Thyroid gland (tissue), 4 donors: ENCODE measurements around the gene FGF2. TPM values are rescaled to one million over a fixed set of nuclear protein-coding genes. Genes with fewer than 3 reads are reported as not detected.

ENCODE experiments used
- DNase-seq, 2 donors: peaks; one replicate each; pipeline ENCODE4 v3.0.0-alpha.2; 2019
- H3K27ac ChIP-seq, 3 donors: fragments of 200-600 bp; sonication (generic); 1 replicate in 2 of 3; 2 replicates in 1 of 3; pipeline ENCODE4 v1.5.1; 2016 to 2019; ENCODE audit warnings: mild to moderate bottlenecking in 1 of 3, moderate library complexity in 1 of 3
- H3K27me3 ChIP-seq: fragments of 200-600 bp; sonication (generic); one replicate; pipeline ENCODE4 v1.5.1; 2019
- H3K36me3 ChIP-seq, 2 donors: fragments of 200-600 bp; sonication (generic); one replicate each; pipeline ENCODE4 v1.5.1; 2016 to 2019
- H3K4me1 ChIP-seq, 2 donors: fragments of 200-600 bp; sonication (generic); one replicate each; pipeline ENCODE4 v1.5.1; 2017 to 2019
- H3K4me3 ChIP-seq, 3 donors: fragments of 200-600 bp; sonication (generic); replicated peaks in 1 of 3; 1 replicate in 2 of 3; 2 replicates in 1 of 3; pipeline ENCODE4 v1.5.1; 2016; ENCODE audit warnings: mild to moderate bottlenecking in 1 of 3
- H3K9me3 ChIP-seq: fragments of 200-600 bp; sonication (generic); one replicate; pipeline ENCODE4 v1.5.1; 2017
- POLR2A ChIP-seq, 2 donors: fragments of 450-650 bp; IDR thresholded peaks; one replicate each; pipeline ENCODE4 v1.6.1; 2017; ENCODE audit warnings: antibody characterized with exemption in 2 of 2, mild to moderate bottlenecking in 2 of 2, moderate library complexity in 1 of 2
- WGBS, 2 donors: methylation state at CpG; one replicate each; pipeline ENCODE4 v1.1.5; 2017; 5-methylcytosine and 5-hydroxymethylcytosine counted together
- intact Hi-C: fragments of 100-400 bp; cut with DNase I; formaldehyde crosslinking; loops from one replicate; pipeline ENCODE4 v1.15.1; 2023
- total RNA-seq, 4 donors: library from RNA; depleted of rRNA; stranded (reverse); fragments of >200 nt; gene quantifications; one replicate each; pipeline ENCODE4 v1.2.3, GENCODE V29; 2016
- TF ChIP-seq, protein P1 (sequence below), 6 experiments: fragments of 200-600 bp in 3 of 6; fragments of 450-650 bp in 3 of 6; sonication (generic) in 3 of 6; IDR thresholded peaks; one replicate each; pipeline ENCODE4 v1.5.1; 2016 to 2019; ENCODE audit warnings: antibody characterized with exemption in 6 of 6, mild to moderate bottlenecking in 2 of 6, inconsistent platforms in 1 of 6, moderate library complexity in 1 of 6

FGF2 gene
- total RNA-seq, 4 donors from 2014 or later: 3.0 to 8.9 (median 3.5) TPM

- H3K4me1 ChIP-seq: no peaks in the 10 kb centered on the region
- whole genome bisulfite sequencing, 2 donors: 79 to 90% methylated on average over 1 of the region's 1 CpG
- H3K36me3 ChIP-seq: no peaks in the 10 kb centered on the region
- H3K27me3 ChIP-seq: no peaks in the 10 kb centered on the region
- DNase-seq: no peak
- H3K9me3 ChIP-seq: no peaks in the 10 kb centered on the region
- H3K27ac ChIP-seq: no peak overlapping the region
- intact Hi-C loops: no loop called here
- TF ChIP-seq POLR2A (IDR thresholded peaks at IDR 0.05): no peak
- TF ChIP-seq, protein P1, sequence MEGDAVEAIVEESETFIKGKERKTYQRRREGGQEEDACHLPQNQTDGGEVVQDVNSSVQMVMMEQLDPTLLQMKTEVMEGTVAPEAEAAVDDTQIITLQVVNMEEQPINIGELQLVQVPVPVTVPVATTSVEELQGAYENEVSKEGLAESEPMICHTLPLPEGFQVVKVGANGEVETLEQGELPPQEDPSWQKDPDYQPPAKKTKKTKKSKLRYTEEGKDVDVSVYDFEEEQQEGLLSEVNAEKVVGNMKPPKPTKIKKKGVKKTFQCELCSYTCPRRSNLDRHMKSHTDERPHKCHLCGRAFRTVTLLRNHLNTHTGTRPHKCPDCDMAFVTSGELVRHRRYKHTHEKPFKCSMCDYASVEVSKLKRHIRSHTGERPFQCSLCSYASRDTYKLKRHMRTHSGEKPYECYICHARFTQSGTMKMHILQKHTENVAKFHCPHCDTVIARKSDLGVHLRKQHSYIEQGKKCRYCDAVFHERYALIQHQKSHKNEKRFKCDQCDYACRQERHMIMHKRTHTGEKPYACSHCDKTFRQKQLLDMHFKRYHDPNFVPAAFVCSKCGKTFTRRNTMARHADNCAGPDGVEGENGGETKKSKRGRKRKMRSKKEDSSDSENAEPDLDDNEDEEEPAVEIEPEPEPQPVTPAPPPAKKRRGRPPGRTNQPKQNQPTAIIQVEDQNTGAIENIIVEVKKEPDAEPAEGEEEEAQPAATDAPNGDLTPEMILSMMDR (IDR thresholded peaks at IDR 0.05): no peak
- H3K4me3 ChIP-seq: no peak overlapping the region
Measured at GRCh38 chr4:122873146-122873545, 46.5 kb downstream of the FGF2 start.

DNA sequence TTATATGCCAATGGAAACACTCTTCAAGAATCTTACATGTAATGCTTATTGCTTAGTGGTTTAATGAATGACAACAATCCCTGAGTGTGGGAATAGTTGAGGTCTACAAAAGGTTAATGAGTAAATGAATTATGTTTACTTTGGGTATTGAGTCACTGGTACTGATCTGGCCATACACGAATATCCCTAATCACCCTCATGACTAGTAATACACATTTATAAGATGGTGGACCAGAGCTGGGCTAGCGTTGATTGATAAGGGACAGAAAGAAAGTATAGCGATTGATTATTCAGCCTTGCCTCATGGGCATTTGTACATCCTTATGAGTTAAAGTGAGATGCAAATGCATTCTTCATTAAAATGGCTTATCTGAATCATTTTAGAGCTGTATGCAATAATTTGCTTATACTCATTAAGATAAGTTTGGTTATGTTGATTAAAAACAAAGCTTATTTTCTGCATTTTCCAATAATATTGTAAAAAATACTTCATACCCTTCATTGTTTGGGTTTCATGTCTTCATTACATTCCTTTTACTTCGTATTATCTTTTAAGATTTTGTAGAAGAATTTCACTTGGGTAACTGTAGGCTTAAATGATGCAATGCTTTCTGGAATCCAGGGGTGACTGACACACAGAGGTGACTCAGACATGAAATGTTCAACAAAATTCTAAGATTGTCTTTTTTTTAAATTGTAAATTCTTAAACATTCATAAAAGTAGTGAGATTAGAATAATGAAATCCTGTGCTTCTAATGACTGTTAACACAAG is 47.4 kb downstream of the FGF2 start:
- 84 to 92% methylated on average over 4 of the region's 4 CpGs for WGBS, 2 donors
- TF ChIP-seq, protein P1 (IDR thresholded peaks at IDR 0.05): no peak
- TF ChIP-seq POLR2A (IDR thresholded peaks at IDR 0.05): no peak
- Histone ChIP-seq H3K4me1 (no peaks in the 10 kb centered on the region), H3K27ac (no peak overlapping the region), H3K27me3 (no peaks in the 10 kb centered on the region), H3K36me3 (no peaks in the 10 kb centered on the region), H3K9me3 (no peaks in the 10 kb centered on the region), H3K4me3 (no peak overlapping the region)
- no peak for DNase-seq
- intact Hi-C loops: no loop called here

DNA sequence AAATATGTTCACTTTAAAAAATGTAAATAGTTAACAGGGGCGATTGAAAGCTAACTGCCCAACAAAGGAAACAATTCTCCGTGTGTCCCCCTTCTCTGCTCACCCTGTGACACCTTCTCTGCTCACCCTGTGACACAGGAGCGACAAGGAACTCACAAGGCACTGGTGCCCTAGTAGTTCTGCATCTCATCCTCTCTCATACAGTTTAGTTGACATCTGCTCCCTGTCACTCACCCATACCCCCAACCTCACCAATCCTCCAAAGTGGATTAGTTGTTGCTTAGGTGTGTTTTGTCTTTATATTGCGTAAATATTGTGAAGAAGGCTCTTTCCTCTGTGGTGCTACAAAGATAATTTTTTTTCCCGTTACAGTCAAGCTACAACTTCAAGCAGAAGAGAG is 49.3 kb downstream of the FGF2 start:
- TF ChIP-seq, protein P1 (IDR thresholded peaks at IDR 0.05): no peak
- no peak for TF ChIP-seq POLR2A (IDR thresholded peaks at IDR 0.05)
- DNase-seq: no peak
- Histone ChIP-seq H3K9me3 (no peaks in the 10 kb centered on the region), H3K36me3 (no peaks in the 10 kb centered on the region), H3K27ac (no peak overlapping the region), H3K4me3 (no peak overlapping the region), H3K4me1 (no peaks in the 10 kb centered on the region), H3K27me3 (no peaks in the 10 kb centered on the region)
- intact Hi-C loops: no loop called here
- WGBS, 2 donors: 87 to 91% methylated on average over 5 of the region's 5 CpGs

GRCh38 chr4:122876456-122876855 is 49.8 kb downstream of the FGF2 start:
- Histone ChIP-seq H3K27me3 (no peaks in the 10 kb centered on the region), H3K36me3 (no peaks in the 10 kb centered on the region), H3K9me3 (no peaks in the 10 kb centered on the region), H3K4me3 (no peak overlapping the region), H3K27ac (no peak overlapping the region), H3K4me1 (no peaks in the 10 kb centered on the region)
- 94 to 95% methylated on average over 3 of the region's 3 CpGs for WGBS, 2 donors
- TF ChIP-seq, protein P1 (IDR thresholded peaks at IDR 0.05): no peak
- no peak for TF ChIP-seq POLR2A (IDR thresholded peaks at IDR 0.05)
- intact Hi-C loops: no loop called here
- DNase-seq: no peak

DNA sequence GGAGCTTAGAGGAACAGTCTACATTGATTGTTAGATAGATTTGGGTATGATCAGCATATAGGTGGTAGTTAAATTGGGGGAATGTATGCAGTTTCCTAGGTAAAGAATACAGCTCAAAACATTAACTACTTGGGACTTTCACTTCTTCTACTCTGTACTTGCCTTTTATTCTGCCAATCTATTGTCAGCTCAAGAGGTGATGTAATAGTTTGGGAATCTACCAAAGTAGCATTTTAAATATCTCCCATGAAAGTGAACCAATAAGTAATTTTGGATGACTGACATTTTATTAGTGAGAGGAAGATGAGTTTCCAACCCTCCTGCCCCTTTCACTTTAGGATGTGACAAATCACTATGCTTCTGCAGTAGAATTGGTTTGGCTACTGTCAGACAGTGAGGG is 52.4 kb downstream of the FGF2 start:
- Histone ChIP-seq H3K36me3 (no peaks in the 10 kb centered on the region), H3K9me3 (no peaks in the 10 kb centered on the region), H3K4me1 (no peaks in the 10 kb centered on the region), H3K27ac (no peak overlapping the region), H3K27me3 (no peaks in the 10 kb centered on the region), H3K4me3 (no peak overlapping the region)
- no peak for DNase-seq
- TF ChIP-seq, protein P1 (IDR thresholded peaks at IDR 0.05): no peak
- TF ChIP-seq POLR2A (IDR thresholded peaks at IDR 0.05): no peak
- intact Hi-C loops: no loop called here
